ENCODE results near the gene SNORC. TPM values are rescaled to one million over a fixed set of nuclear protein-coding genes. Genes with fewer than 3 reads are reported as not detected.

The SNORC gene
- total RNA-seq, 1 experiment from 2014 or later, result 4.3 TPM

GRCh38 chr2:232876161-232876977 lies 6.3 kb downstream of the SNORC start:
- H3K36me3 ChIP-seq (ENCODE audit: control insufficient read depth, insufficient read depth, low read length), result no peaks in the 10 kb centered on the region
- no peak overlapping the region for H3K4me3 ChIP-seq (ENCODE audit: low read depth, low read length)
- H3K9me3 Mint-ChIP-seq (ENCODE audit: unreplicated experiment), result no peaks in the 10 kb centered on the region
- ChIA-PET POLR2A (no interaction called here), CTCF (no interaction called here)
- H3K27ac Mint-ChIP-seq (ENCODE audit: unreplicated experiment), result no peak overlapping the region
- no peaks in the 10 kb centered on the region for H3K27me3 Mint-ChIP-seq (ENCODE audit: insufficient read depth, unreplicated experiment)
- H3K27me3 ChIP-seq (replicated peaks; ENCODE audit: control insufficient read depth, insufficient read depth, low read length), result no peaks in the 10 kb centered on the region
- TF ChIP-seq CTCF (IDR thresholded peaks at IDR 0.05; ENCODE audit: insufficient read depth in 1 of 2, low read depth in 1 of 2, low read length in 1 of 2, severe bottlenecking in 1 of 2, unreplicated experiment in 1 of 2), result no peak
- no peak overlapping the region for H3K4me3 Mint-ChIP-seq (ENCODE audit: unreplicated experiment)
- 0 out of 2 replicates have a peak, but pooled peaks cover 9% of the 10 kb centered on the region for H3K4me1 ChIP-seq
- intact Hi-C loops (cut with micrococcal nuclease; ENCODE audit: unreplicated experiment), result no loop called here
- DNase-seq, result no peak
- peaks cover 6% of the 10 kb centered on the region for H3K36me3 Mint-ChIP-seq (ENCODE audit: insufficient read depth, unreplicated experiment)
- no TSS peak for BruUV-seq (replicated peaks)
- H3K9me3 ChIP-seq, result no peaks in the 10 kb centered on the region
- no peaks in the 10 kb centered on the region for H3K4me1 Mint-ChIP-seq (ENCODE audit: low read depth, unreplicated experiment)

- ChIA-PET POLR2A (no interaction called here), CTCF (interaction anchor here (0.6 kb wide), 1 partner anchor 10 kb away, joined by 3 read pairs; no protein-coding TSS in a partner anchor)
Observed at GRCh38 chr2:232876978-232877441, 6.9 kb downstream of the SNORC start.

More at GRCh38 chr2:232876978-232877441, 6.9 kb downstream of the SNORC start:
- Mint-ChIP-seq H3K4me1 (ENCODE audit: low read depth, unreplicated experiment) (no peaks in the 10 kb centered on the region), H3K27ac (ENCODE audit: unreplicated experiment) (no peak overlapping the region), H3K4me3 (ENCODE audit: unreplicated experiment) (no peak overlapping the region), H3K9me3 (ENCODE audit: unreplicated experiment) (no peaks in the 10 kb centered on the region), H3K27me3 (ENCODE audit: insufficient read depth, unreplicated experiment) (no peaks in the 10 kb centered on the region), H3K36me3 (ENCODE audit: insufficient read depth, unreplicated experiment) (peaks cover 6% of the 10 kb centered on the region)
- H3K36me3 ChIP-seq (ENCODE audit: control insufficient read depth, insufficient read depth, low read length), result no peaks in the 10 kb centered on the region
- no peaks in the 10 kb centered on the region for H3K27me3 ChIP-seq (replicated peaks; ENCODE audit: control insufficient read depth, insufficient read depth, low read length)
- H3K4me1 ChIP-seq, result 0 out of 2 replicates have a peak, but pooled peaks cover 9% of the 10 kb centered on the region
- intact Hi-C loops (cut with micrococcal nuclease; ENCODE audit: unreplicated experiment), result no loop called here
- no peaks in the 10 kb centered on the region for H3K9me3 ChIP-seq
- no peak overlapping the region for H3K4me3 ChIP-seq (ENCODE audit: low read depth, low read length)
- TF ChIP-seq CTCF (IDR thresholded peaks at IDR 0.05; ENCODE audit: insufficient read depth in 1 of 2, low read depth in 1 of 2, low read length in 1 of 2, severe bottlenecking in 1 of 2, unreplicated experiment in 1 of 2), result no peak
- no peak for DNase-seq
- no TSS peak for BruUV-seq (replicated peaks)
